Activated CD4-positive, alpha-beta T cell treated with anti-CD3 and anti-CD28 coated beads, Interleukin-2, amount 10 ng/mL, durations not matched to agents 7 days and 5 days (primary cell): ENCODE data around the gene WFS1. TPM values are rescaled to one million over a fixed set of nuclear protein-coding genes. Genes with fewer than 3 reads are reported as not detected.

Source experiments
- CTCF ChIA-PET: fragments of 350-600 bp; sonication (Branson Sonifier 250); formaldehyde crosslinking; loops from one replicate; lab custom pipeline; 2021; ENCODE audit warnings: antibody characterized with exemption; lab: Charles Lee
- POLR2A ChIA-PET: fragments of 350-600 bp; sonication (Branson Sonifier 250); formaldehyde crosslinking; loops from one replicate; lab custom pipeline; 2021; ENCODE audit warnings: antibody characterized with exemption; lab: Charles Lee
- DNase-seq: peaks from one replicate; pipeline ENCODE4 v3.0.0-alpha.2; 2020
- H3K27ac Mint-ChIP-seq: one replicate; pipeline ENCODE4 v1.8.0; 2021; ENCODE audit warnings: mild to moderate bottlenecking, moderate library complexity, mixed read lengths
- H3K27me3 Mint-ChIP-seq: one replicate; pipeline ENCODE4 v1.8.0; 2021; ENCODE audit warnings: mixed read lengths
- H3K36me3 Mint-ChIP-seq: one replicate; pipeline ENCODE4 v1.8.0; 2021; ENCODE audit warnings: low read depth, mixed read lengths
- H3K4me1 Mint-ChIP-seq: one replicate; pipeline ENCODE4 v1.8.0; 2021; ENCODE audit warnings: mixed read lengths
- H3K4me3 Mint-ChIP-seq: one replicate; pipeline ENCODE4 v1.8.0; 2021; ENCODE audit warnings: mild to moderate bottlenecking, moderate library complexity, mixed read lengths
- H3K9me3 Mint-ChIP-seq: one replicate; pipeline ENCODE4 v1.8.0; 2021; ENCODE audit warnings: mixed read lengths
- total RNA-seq, 2 experiments: library from RNA; stranded (reverse); gene quantifications; one replicate each; pipeline ENCODE4 v1.2.3, GENCODE V29; 2021

The WFS1 gene
- total RNA-seq, 2 experiments from 2014 or later, result 1.7 to 2.1 TPM

DNA sequence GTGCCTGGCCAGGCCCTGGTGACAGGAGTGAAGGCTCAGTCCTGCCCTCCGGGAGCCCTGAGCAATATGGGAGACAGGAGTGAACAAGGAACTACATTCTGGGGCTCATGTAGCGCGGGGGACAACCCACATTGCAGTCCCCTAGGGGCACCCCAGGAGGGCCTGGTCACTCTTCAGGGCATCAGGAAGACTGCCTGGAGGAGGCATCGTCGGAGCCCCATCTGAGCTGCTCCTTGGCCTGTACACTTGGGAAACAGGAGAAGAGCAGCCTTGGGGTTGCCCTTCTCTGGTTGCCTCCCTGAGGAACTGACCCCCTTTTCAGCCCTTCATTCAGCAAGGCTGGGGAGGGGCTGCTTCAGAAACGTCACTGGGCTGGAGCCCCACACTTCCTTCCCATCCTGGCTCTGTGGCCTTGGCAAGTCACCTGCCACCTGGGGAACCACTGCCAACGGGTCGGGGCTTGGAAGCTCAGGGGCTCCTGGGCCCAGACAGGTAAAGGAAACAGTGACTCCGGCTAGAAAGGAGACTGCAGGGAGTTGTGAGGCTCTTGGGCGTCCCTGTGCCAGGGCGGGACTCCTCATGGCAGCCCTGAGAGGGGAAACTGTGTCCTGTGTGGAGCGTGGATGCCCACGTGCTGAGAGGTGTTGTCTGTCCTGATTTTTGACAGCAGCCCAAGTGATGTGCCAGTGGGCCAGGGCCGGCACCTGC, 10.1 kb downstream of the WFS1 start:
- peaks cover 12% of the 10 kb centered on the region for H3K4me1 Mint-ChIP-seq

DNA sequence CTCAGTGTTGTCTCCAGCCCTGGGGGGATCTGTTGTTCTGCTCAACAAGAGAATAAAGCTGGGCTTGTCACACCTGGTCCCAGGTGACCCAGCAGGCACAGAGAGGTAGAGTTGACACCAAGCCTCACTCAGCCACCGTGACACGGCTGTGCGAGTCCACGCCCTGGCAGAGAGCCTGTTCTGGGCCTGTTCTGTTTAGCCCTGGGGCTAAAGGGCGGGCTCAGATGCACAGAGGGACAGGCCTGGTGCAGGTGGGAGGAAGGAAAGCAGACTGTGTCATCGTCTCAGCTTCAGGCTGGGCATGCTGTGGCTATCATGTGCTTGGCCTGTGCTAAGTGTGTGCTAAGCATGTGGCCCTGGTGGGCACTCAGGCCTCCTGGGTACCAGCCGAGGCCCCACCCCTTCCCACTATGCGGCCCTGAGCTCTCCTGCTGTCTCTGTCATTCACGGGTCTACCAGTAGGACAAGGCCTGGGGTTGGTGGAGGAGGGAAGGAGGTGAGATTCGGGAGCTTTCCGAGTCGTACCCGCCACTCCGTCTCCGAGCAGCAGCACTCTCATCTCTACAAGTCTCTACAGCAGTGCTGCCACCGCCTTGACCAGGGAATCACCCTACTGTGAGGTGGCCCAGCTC, 10.8 kb downstream of the WFS1 start:
- Mint-ChIP-seq H3K4me3 (no peak overlapping the region), H3K27me3 (no peaks in the 10 kb centered on the region), H3K36me3 (no peaks in the 10 kb centered on the region), H3K9me3 (no peaks in the 10 kb centered on the region), H3K4me1 (peaks cover 12% of the 10 kb centered on the region), H3K27ac (no peak overlapping the region)
- no peak for DNase-seq
- POLR2A ChIA-PET, result no interaction called here
- CTCF ChIA-PET, result interaction anchor here (0.9 kb wide), 1 partner anchor 139 kb away, joined by 3 read pairs; no protein-coding TSS in a partner anchor

More for the DNA sequence above, 10.1 kb downstream of the WFS1 start:
- no peaks in the 10 kb centered on the region for H3K36me3 Mint-ChIP-seq
- no peak overlapping the region for H3K4me3 Mint-ChIP-seq
- no peak overlapping the region for H3K27ac Mint-ChIP-seq
- no peaks in the 10 kb centered on the region for H3K27me3 Mint-ChIP-seq
- H3K9me3 Mint-ChIP-seq, result no peaks in the 10 kb centered on the region
- DNase-seq, result no peak
- ChIA-PET POLR2A (no interaction called here), CTCF (interaction anchor here (1.0 kb wide), 1 partner anchor 10 kb away, joined by 5 read pairs; the partner anchor contains the start of gene WFS1)

- H3K9me3 Mint-ChIP-seq, result no peaks in the 10 kb centered on the region
- no peak overlapping the region for H3K27ac Mint-ChIP-seq
- POLR2A ChIA-PET, result no interaction called here
- no peaks in the 10 kb centered on the region for H3K27me3 Mint-ChIP-seq
- H3K36me3 Mint-ChIP-seq, result no peaks in the 10 kb centered on the region
- peaks cover 12% of the 10 kb centered on the region for H3K4me1 Mint-ChIP-seq
- H3K4me3 Mint-ChIP-seq, result no peak overlapping the region
- no peak for DNase-seq
- CTCF ChIA-PET, result interaction anchor here (0.9 kb wide), 1 partner anchor 140 kb away, joined by 3 read pairs; no protein-coding TSS in a partner anchor
These were observed 12.0 kb downstream of the WFS1 start for GRCh38 chr4:6281436-6282313.

DNA sequence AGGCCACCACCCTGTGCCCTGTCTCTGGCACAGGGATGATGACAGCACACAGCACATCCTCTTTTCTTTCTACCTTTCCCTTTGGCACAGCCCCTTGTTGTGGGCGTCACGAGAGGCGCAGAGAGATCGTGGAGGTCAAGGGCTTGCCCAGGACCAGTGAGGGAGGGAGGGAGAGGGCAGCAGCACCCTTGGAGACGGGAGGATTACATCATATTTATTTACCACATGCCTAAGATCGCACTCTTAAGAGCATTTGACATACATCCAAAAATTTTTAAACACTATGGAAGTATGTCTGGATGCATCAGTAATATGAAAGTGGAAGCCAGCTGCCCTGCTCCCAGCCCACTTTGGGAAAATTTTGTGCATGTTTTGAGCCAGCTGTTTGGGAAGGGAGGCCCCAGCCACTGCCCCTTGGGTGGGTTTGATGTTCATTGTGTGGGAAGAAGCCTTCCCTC, 12.7 kb downstream of the WFS1 start:
- no peak for DNase-seq
- Mint-ChIP-seq H3K4me1 (peaks cover 12% of the 10 kb centered on the region), H3K27me3 (no peaks in the 10 kb centered on the region), H3K36me3 (no peaks in the 10 kb centered on the region), H3K9me3 (no peaks in the 10 kb centered on the region), H3K4me3 (no peak overlapping the region), H3K27ac (no peak overlapping the region)
- POLR2A ChIA-PET, result no interaction called here
- CTCF ChIA-PET, result no interaction called here

DNA sequence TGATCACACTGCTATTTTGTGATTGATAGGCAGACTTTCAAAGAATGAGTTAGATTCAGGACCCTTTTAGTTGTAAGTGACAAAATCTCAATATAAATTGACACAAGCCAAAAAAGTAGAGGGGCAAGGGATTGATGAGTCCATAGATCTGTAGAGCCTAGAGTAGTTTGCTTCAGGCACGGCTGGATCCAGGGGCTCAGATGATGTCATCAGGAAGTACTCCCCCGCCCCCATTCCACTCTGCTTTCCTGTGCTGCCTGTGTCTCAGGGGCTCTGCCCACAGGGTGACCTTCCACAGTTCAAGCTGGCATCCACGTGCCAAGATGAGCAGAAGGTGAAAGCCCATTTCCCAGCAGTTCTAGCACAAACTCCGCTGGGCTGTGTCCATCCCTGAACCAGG, 13.6 kb downstream of the WFS1 start:
- no peaks in the 10 kb centered on the region for H3K9me3 Mint-ChIP-seq
- no peak for DNase-seq
- ChIA-PET POLR2A (no interaction called here), CTCF (interaction anchor here (1.2 kb wide), 1 partner anchor 32 kb away, joined by 3 read pairs; no protein-coding TSS in a partner anchor)
- no peak overlapping the region for H3K4me3 Mint-ChIP-seq
- no peak overlapping the region for H3K27ac Mint-ChIP-seq
- H3K4me1 Mint-ChIP-seq, result peaks cover 11% of the 10 kb centered on the region
- H3K36me3 Mint-ChIP-seq, result no peaks in the 10 kb centered on the region
- H3K27me3 Mint-ChIP-seq, result no peaks in the 10 kb centered on the region

- ChIA-PET CTCF (no interaction called here), POLR2A (no interaction called here)
- DNase-seq, result no peak
- Mint-ChIP-seq H3K27ac (no peak overlapping the region), H3K4me3 (no peak overlapping the region), H3K36me3 (no peaks in the 10 kb centered on the region), H3K4me1 (no peaks in the 10 kb centered on the region), H3K27me3 (no peaks in the 10 kb centered on the region), H3K9me3 (no peaks in the 10 kb centered on the region)
These were observed 17.6 kb downstream of the WFS1 start for GRCh38 chr4:6287017-6287788.

DNA sequence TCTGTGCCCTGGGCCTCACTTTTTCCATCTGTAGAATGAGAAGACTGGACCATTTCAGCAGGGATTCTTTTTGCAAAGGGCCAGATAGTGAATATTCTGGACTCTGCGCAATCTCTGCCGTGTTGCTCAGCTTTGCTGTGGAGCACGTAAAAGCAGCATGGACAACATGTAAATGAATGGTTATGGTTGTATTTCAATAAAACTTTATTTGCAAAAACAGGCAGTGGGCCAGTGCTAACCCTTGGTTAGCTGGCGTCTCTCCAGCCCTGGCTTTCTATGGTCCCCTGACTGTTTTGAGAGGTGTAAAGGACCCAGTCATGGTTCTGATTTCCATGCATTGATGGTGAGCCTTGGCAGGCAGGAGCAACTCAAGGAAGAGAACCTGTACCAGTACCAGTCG, 18.7 kb downstream of the WFS1 start:
- CTCF ChIA-PET, result no interaction called here
- no peak for DNase-seq
- Mint-ChIP-seq H3K27me3 (no peaks in the 10 kb centered on the region), H3K27ac (no peak overlapping the region), H3K4me1 (no peaks in the 10 kb centered on the region), H3K9me3 (no peaks in the 10 kb centered on the region), H3K4me3 (no peak overlapping the region), H3K36me3 (no peaks in the 10 kb centered on the region)
- POLR2A ChIA-PET, result no interaction called here

GRCh38 chr4:6288871-6289270, 19.2 kb downstream of the WFS1 start:
- ChIA-PET POLR2A (no interaction called here), CTCF (no interaction called here)
- DNase-seq, result no peak
- Mint-ChIP-seq H3K4me1 (no peaks in the 10 kb centered on the region), H3K27me3 (no peaks in the 10 kb centered on the region), H3K27ac (no peak overlapping the region), H3K4me3 (no peak overlapping the region), H3K9me3 (no peaks in the 10 kb centered on the region), H3K36me3 (no peaks in the 10 kb centered on the region)

DNA sequence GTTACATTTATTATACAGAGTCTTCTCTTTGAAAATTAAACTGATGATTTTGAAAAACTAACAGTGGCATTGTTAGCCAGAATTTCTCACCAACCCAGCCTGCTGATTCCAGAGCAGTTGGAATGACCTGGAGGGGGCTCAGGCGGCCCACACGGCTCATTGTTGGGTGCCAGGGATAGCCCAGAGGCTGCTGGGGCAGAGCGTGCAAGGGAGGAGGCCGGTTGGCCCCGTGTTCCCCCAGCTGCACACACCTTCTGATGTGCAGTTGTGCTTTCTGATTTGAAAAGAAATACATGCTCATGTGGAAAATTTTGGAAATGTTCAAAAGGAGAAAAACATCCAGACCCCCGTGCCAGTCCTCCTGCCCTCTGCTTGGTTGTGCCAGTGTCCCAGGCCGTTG, 20.6 kb downstream of the WFS1 start:
- Mint-ChIP-seq H3K9me3 (no peaks in the 10 kb centered on the region), H3K27ac (no peak overlapping the region), H3K36me3 (no peaks in the 10 kb centered on the region), H3K4me1 (no peaks in the 10 kb centered on the region), H3K27me3 (no peaks in the 10 kb centered on the region), H3K4me3 (no peak overlapping the region)
- no peak for DNase-seq
- ChIA-PET POLR2A (no interaction called here), CTCF (no interaction called here)

DNA sequence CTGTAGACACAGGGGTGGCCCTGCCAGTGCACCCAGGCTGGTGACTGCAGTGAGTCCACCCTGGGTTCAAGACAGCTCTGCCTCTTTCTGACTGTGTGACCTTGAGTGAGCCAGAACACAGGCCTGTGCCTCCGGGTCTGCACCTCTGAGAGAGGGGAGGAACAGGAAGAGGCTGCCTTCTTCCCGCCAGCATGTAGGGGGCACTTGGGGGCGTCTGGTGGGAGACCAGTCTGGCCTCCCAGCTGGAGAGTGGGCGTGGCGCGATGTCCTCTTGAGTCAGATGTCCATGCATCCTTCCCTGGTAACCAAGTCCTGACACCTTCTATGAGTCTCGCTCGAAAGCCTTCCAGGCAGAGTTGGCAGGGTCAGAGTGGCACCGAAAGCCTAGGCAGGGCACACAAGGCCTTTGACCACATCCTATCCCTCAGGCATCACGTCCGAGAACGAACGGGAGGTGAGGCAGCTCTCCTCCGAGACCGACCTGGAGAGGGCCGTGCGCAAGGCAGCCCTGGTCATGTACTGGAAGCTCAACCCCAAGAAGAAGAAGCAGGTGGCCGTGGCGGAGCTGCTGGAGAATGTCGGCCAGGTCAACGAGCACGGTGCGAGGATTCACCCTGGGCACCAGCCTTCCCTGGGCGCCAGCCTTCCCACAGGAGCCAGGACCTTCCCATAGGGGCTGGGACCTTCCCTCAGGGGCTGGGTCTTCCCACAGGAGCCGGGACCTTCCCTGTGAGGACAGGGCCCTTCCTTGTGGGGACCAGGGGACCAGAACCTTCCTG, 21.3 kb downstream of the WFS1 start:
- no peaks in the 10 kb centered on the region for H3K9me3 Mint-ChIP-seq
- CTCF ChIA-PET, result no interaction called here
- H3K27me3 Mint-ChIP-seq, result no peaks in the 10 kb centered on the region
- H3K4me3 Mint-ChIP-seq, result no peak overlapping the region
- H3K36me3 Mint-ChIP-seq, result no peaks in the 10 kb centered on the region
- H3K4me1 Mint-ChIP-seq, result no peaks in the 10 kb centered on the region
- no peak for DNase-seq
- no peak overlapping the region for H3K27ac Mint-ChIP-seq
- POLR2A ChIA-PET, result no interaction called here

DNA sequence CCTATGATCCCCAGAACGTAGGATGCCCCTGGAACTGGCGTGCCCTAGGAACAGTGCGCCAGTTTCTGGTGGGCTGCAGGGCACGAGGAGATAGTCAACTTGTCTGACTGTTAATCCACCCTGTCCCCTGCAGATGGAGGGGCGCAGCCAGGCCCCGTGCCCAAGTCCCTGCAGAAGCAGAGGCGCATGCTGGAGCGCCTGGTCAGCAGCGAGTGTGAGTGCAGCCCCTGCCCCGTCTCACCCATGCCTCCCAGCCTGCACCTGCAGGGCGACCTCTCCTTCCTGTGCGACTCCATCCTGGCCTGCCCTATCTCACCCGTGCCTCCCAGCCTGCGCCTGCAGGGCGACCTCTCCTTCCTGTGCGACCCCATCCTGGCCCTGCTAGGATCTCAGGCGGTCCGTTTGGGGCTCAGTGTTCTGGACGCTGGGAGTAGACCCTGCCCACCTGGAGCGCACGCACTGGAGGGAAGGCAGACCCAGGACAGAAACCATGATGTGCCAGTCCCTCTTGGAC, 22.2 kb downstream of the WFS1 start:
- H3K9me3 Mint-ChIP-seq, result no peaks in the 10 kb centered on the region
- CTCF ChIA-PET, result no interaction called here
- POLR2A ChIA-PET, result no interaction called here
- no peak overlapping the region for H3K27ac Mint-ChIP-seq
- DNase-seq, result no peak
- no peak overlapping the region for H3K4me3 Mint-ChIP-seq
- H3K27me3 Mint-ChIP-seq, result no peaks in the 10 kb centered on the region
- no peaks in the 10 kb centered on the region for H3K36me3 Mint-ChIP-seq
- H3K4me1 Mint-ChIP-seq, result no peaks in the 10 kb centered on the region
